HUES48 (cell line): ENCODE measurements around the gene TGFB1.

Experiments
- H3K27ac ChIP-seq: one replicate; pipeline ENCODE4 v1.7.0; 2013; ENCODE audit warnings: low read depth, low read length, inconsistent platforms
- H3K27me3 ChIP-seq: 2 replicates; pipeline ENCODE4 v1.6.1; 2013; ENCODE audit warnings: mild to moderate bottlenecking, low read length; ENCODE audit not compliant: control insufficient read depth, insufficient read depth
- H3K36me3 ChIP-seq: 2 replicates; pipeline ENCODE4 v1.6.1; 2013; ENCODE audit warnings: low read length; ENCODE audit not compliant: control insufficient read depth, insufficient read depth
- H3K4me1 ChIP-seq: 2 replicates; pipeline ENCODE4 v1.6.1; 2013; ENCODE audit warnings: mild to moderate bottlenecking, low read length; ENCODE audit not compliant: control insufficient read depth, insufficient read depth
- H3K4me3 ChIP-seq: 2 replicates; pipeline ENCODE4 v1.5.1; 2013; ENCODE audit warnings: mild to moderate bottlenecking, low read depth, low read length
- H3K9ac ChIP-seq: 2 replicates; pipeline ENCODE4 v1.6.1; 2013; ENCODE audit warnings: mild to moderate bottlenecking, low read depth, low read length, moderate library complexity
- H3K9me3 ChIP-seq: 2 replicates; pipeline ENCODE4 v1.6.1; 2013; ENCODE audit warnings: low read length; ENCODE audit not compliant: control insufficient read depth, insufficient read depth

TGFB1 gene

GRCh38 chr19:41320185-41320518 is 33.6 kb downstream of the TGFB1 start:
- Histone ChIP-seq H3K4me1 (peaks cover 22% of the 10 kb centered on the region), H3K27me3 (no peaks in the 10 kb centered on the region), H3K36me3 (peaks cover 39% of the 10 kb centered on the region), H3K4me3 (no peak overlapping the region), H3K27ac (no peak overlapping the region), H3K9ac (no peak overlapping the region), H3K9me3 (no peaks in the 10 kb centered on the region)

- no peaks in the 10 kb centered on the region for H3K27me3 ChIP-seq
- H3K27ac ChIP-seq: no peak overlapping the region
- no peaks in the 10 kb centered on the region for H3K9me3 ChIP-seq
- H3K4me3 ChIP-seq: no peak overlapping the region
- H3K36me3 ChIP-seq: peaks cover 40% of the 10 kb centered on the region
- no peak overlapping the region for H3K9ac ChIP-seq
- H3K4me1 ChIP-seq: peaks cover 19% of the 10 kb centered on the region
These were observed 34.1 kb downstream of the TGFB1 start for GRCh38 chr19:41319500-41320184.

GRCh38 chr19:41318696-41319499 is 34.8 kb downstream of the TGFB1 start:
- peaks cover 43% of the 10 kb centered on the region for H3K36me3 ChIP-seq

GRCh38 chr19:41316306-41316920 is 37.3 kb downstream of the TGFB1 start:
- Histone ChIP-seq H3K27me3 (no peaks in the 10 kb centered on the region), H3K4me3 (no peak overlapping the region), H3K4me1 (no peaks in the 10 kb centered on the region), H3K27ac (no peak overlapping the region), H3K36me3 (peaks cover 59% of the 10 kb centered on the region), H3K9me3 (no peaks in the 10 kb centered on the region), H3K9ac (no peak overlapping the region)

More at GRCh38 chr19:41318696-41319499, 34.8 kb downstream of the TGFB1 start:
- Histone ChIP-seq H3K4me1 (peaks cover 12% of the 10 kb centered on the region), H3K27ac (no peak overlapping the region), H3K9ac (no peak overlapping the region), H3K4me3 (no peak overlapping the region), H3K27me3 (no peaks in the 10 kb centered on the region), H3K9me3 (no peaks in the 10 kb centered on the region)

GRCh38 chr19:41311613-41312012 is 42.1 kb downstream of the TGFB1 start:
- H3K27ac ChIP-seq: no peak overlapping the region
- peaks cover 45% of the 10 kb centered on the region for H3K36me3 ChIP-seq
- no peak overlapping the region for H3K4me3 ChIP-seq
- peaks cover 7% of the 10 kb centered on the region for H3K4me1 ChIP-seq
- H3K9ac ChIP-seq: no peak overlapping the region
- no peaks in the 10 kb centered on the region for H3K9me3 ChIP-seq
- no peaks in the 10 kb centered on the region for H3K27me3 ChIP-seq

GRCh38 chr19:41311072-41311471 is 42.6 kb downstream of the TGFB1 start:
- Histone ChIP-seq H3K36me3 (peaks cover 45% of the 10 kb centered on the region), H3K4me3 (peak overlapping the region; percentile 92), H3K9ac (peak overlapping the region; percentile 89), H3K27ac (no peak overlapping the region), H3K4me1 (peaks cover 7% of the 10 kb centered on the region), H3K27me3 (no peaks in the 10 kb centered on the region), H3K9me3 (no peaks in the 10 kb centered on the region)

GRCh38 chr19:41310033-41310831 is 43.5 kb downstream of the TGFB1 start, which contains the start of gene CCDC97:
Gene CCDC97 (plus strand): TSS chr19:41310172. CDS start chr19:41310311, 139 bp downstream.
- Histone ChIP-seq H3K9ac (peak within 1 kb of the TSS; percentile 89), H3K36me3 (peaks cover 48% of the 10 kb centered on the region), H3K27ac (peak within 1 kb of the TSS; percentile 95), H3K4me1 (peaks cover 7% of the 10 kb centered on the region), H3K4me3 (peak within 1 kb of the TSS; percentile 92), H3K9me3 (no peaks in the 10 kb centered on the region), H3K27me3 (no peaks in the 10 kb centered on the region)

- peak overlapping the region; percentile 92 for H3K4me3 ChIP-seq
- H3K27ac ChIP-seq: peak overlapping the region; percentile 95
- no peaks in the 10 kb centered on the region for H3K9me3 ChIP-seq
- peaks cover 7% of the 10 kb centered on the region for H3K4me1 ChIP-seq
- H3K9ac ChIP-seq: peak overlapping the region; percentile 89
- H3K36me3 ChIP-seq: peaks cover 54% of the 10 kb centered on the region
- H3K27me3 ChIP-seq: no peaks in the 10 kb centered on the region
These were observed 44.3 kb downstream of the TGFB1 start for GRCh38 chr19:41309180-41310032.

- H3K9ac ChIP-seq: no peak overlapping the region
- H3K4me3 ChIP-seq: no peak overlapping the region
- peaks cover 58% of the 10 kb centered on the region for H3K36me3 ChIP-seq
- peaks cover 7% of the 10 kb centered on the region for H3K4me1 ChIP-seq
- peak overlapping the region; percentile 52 for H3K27ac ChIP-seq
- H3K27me3 ChIP-seq: no peaks in the 10 kb centered on the region
- H3K9me3 ChIP-seq: no peaks in the 10 kb centered on the region
These were observed 45.1 kb downstream of the TGFB1 start for GRCh38 chr19:41308450-41309179.
